Loucy (cell line): Measurements from ENCODE around the gene ARID2.

Experiments
- H2AFZ ChIP-seq: fragments of 200-600 bp; sonication (generic); 2 replicates; pipeline ENCODE4 v1.6.0; 2016; ENCODE audit warnings: antibody characterized with exemption, mild to moderate bottlenecking, low read length, moderate library complexity
- H3F3A ChIP-seq: fragments of 200-600 bp; 2 replicates; pipeline ENCODE4 v1.6.0; 2016; ENCODE audit warnings: antibody characterized with exemption, low read depth, mild to moderate bottlenecking
- H3K27me3 ChIP-seq: fragments of 200-600 bp; sonication (generic); 2 replicates; pipeline ENCODE4 v1.6.1; 2014; ENCODE audit warnings: low read length, mild to moderate bottlenecking; ENCODE audit not compliant: insufficient read depth, poor library complexity, severe bottlenecking
- H3K36me3 ChIP-seq: fragments of 200-600 bp; sonication (generic); 2 replicates; pipeline ENCODE4 v1.6.1; 2016; ENCODE audit warnings: low read length; ENCODE audit not compliant: insufficient read depth
- H3K4me1 ChIP-seq: fragments of 200-600 bp; sonication (generic); 2 replicates; pipeline ENCODE4 v1.5.1; 2014; ENCODE audit warnings: low read length, mild to moderate bottlenecking; ENCODE audit not compliant: insufficient read depth, poor library complexity, severe bottlenecking
- H3K4me2 ChIP-seq: fragments of 200-600 bp; sonication (generic); 2 replicates; pipeline ENCODE4 v1.6.0; 2014; ENCODE audit warnings: antibody characterized with exemption, low read length, low read depth, mild to moderate bottlenecking; ENCODE audit not compliant: poor library complexity, severe bottlenecking
- H3K4me3 ChIP-seq: fragments of 200-600 bp; sonication (generic); 2 replicates; pipeline ENCODE4 v1.5.1; 2014; ENCODE audit warnings: low read length, mild to moderate bottlenecking, mixed read lengths; ENCODE audit not compliant: poor library complexity, severe bottlenecking
- H3K79me2 ChIP-seq: fragments of 200-600 bp; sonication (generic); 2 replicates; pipeline ENCODE4 v1.6.1; 2014; ENCODE audit warnings: low read length; ENCODE audit not compliant: insufficient read depth
- H3K9ac ChIP-seq: fragments of 200-600 bp; sonication (generic); 2 replicates; pipeline ENCODE4 v1.6.0; 2014; ENCODE audit warnings: mild to moderate bottlenecking, low read depth, low read length, moderate library complexity; ENCODE audit not compliant: poor library complexity, severe bottlenecking
- H3K9me2 ChIP-seq: fragments of 200-600 bp; sonication (generic); replicated peaks from 2 replicates; pipeline ENCODE4 v1.6.1; 2016; ENCODE audit warnings: low read depth, low read length, mixed read lengths
- H3K9me3 ChIP-seq: fragments of 200-600 bp; sonication (generic); 2 replicates; pipeline ENCODE4 v1.6.1; 2014; ENCODE audit warnings: mild to moderate bottlenecking, antibody characterized with exemption, low read length, low read depth; ENCODE audit not compliant: insufficient read depth
- H4K20me1 ChIP-seq: fragments of 200-600 bp; sonication (generic); 2 replicates; pipeline ENCODE4 v1.6.0; 2014; ENCODE audit warnings: antibody characterized with exemption, low read length, mild to moderate bottlenecking; ENCODE audit not compliant: insufficient read depth, poor library complexity, severe bottlenecking
- CTCF ChIP-seq: fragments of 200-600 bp; sonication (generic); conservative IDR thresholded peaks from 2 replicates; pipeline ENCODE4 v1.5.1; 2014; ENCODE audit warnings: mild to moderate bottlenecking, antibody characterized with exemption, low read length
- EZH2phosphoT487 ChIP-seq: fragments of 200-600 bp; IDR thresholded peaks from 2 replicates; pipeline ENCODE4 v1.6.1; 2018; ENCODE audit warnings: antibody characterized with exemption, mild to moderate bottlenecking, moderate library complexity, borderline replicate concordance

The ARID2 gene

GRCh38 chr12:45781080-45781479, 51.6 kb downstream of the ARID2 start:
- H4K20me1 ChIP-seq, result peaks cover 30% of the 10 kb centered on the region
- H3K9ac ChIP-seq, result no peak overlapping the region
- H3K9me3 ChIP-seq, result no peaks in the 10 kb centered on the region
- no peaks in the 10 kb centered on the region for H3K36me3 ChIP-seq
- no peaks in the 10 kb centered on the region for H3K27me3 ChIP-seq
- no peaks in the 10 kb centered on the region for H3K4me1 ChIP-seq
- no peaks in the 10 kb centered on the region for H3F3A ChIP-seq
- H3K4me2 ChIP-seq, result no peak overlapping the region
- no peak overlapping the region for H2AFZ ChIP-seq
- TF ChIP-seq CTCF, result no peak
- no peak for TF ChIP-seq EZH2phosphoT487
- no peak overlapping the region for H3K4me3 ChIP-seq
- peaks cover 76% of the 10 kb centered on the region for H3K79me2 ChIP-seq
- no peaks in the 10 kb centered on the region for H3K9me2 ChIP-seq

DNA sequence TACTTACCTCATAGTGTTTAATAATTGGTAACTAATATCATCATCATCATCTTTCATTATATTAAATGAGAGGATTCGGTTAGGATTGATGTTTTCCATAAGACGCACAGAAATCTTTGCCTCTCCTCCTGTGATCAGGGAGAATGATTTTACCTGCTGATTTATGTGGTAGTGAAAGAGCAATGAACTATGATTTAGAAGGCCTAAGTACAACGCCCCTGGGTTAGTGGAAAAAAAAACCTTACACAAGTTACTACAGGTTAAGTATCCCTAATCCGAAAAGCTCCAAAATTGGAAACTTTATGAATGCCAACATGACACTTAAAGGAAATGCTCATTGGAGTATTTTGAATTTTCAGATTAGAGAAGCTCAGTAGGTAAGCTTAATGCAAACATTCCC, 55.8 kb downstream of the ARID2 start:
- H3K27me3 ChIP-seq, result no peaks in the 10 kb centered on the region
- H3K9ac ChIP-seq, result no peak overlapping the region
- peaks cover 10% of the 10 kb centered on the region for H3K4me1 ChIP-seq
- H2AFZ ChIP-seq, result no peak overlapping the region
- H3F3A ChIP-seq, result no peaks in the 10 kb centered on the region
- H3K36me3 ChIP-seq, result no peaks in the 10 kb centered on the region
- H3K79me2 ChIP-seq, result peaks cover 83% of the 10 kb centered on the region
- H3K4me3 ChIP-seq, result no peak overlapping the region
- peaks cover 51% of the 10 kb centered on the region for H4K20me1 ChIP-seq
- H3K4me2 ChIP-seq, result no peak overlapping the region
- TF ChIP-seq CTCF (no peak), EZH2phosphoT487 (no peak)
- H3K9me2 ChIP-seq, result no peaks in the 10 kb centered on the region
- H3K9me3 ChIP-seq, result no peaks in the 10 kb centered on the region

DNA sequence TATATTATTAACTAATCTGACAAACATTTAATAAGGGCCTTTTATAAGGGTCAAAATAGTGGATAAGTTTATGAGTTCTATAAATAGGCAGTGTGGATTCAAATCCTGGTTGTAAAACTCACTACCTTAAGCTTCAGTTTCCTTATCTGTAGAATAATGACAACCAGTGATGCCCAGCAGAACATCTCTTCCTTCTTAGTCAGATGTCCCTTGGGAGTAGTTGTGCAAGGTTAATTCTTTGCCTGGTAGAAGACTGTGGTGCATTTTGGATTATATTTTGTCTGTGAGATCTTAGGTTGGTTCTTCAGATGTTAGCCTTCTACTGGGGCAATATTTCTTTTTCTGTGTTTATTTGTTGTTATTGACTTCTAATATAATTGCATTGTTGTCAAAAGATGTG, 59.5 kb downstream of the ARID2 start:
- no peak overlapping the region for H3K4me2 ChIP-seq
- no peaks in the 10 kb centered on the region for H3K27me3 ChIP-seq
- H3K79me2 ChIP-seq, result peaks cover 84% of the 10 kb centered on the region
- no peaks in the 10 kb centered on the region for H3K9me3 ChIP-seq
- no peak overlapping the region for H3K9ac ChIP-seq
- H3K4me1 ChIP-seq, result peaks cover 10% of the 10 kb centered on the region
- H3K4me3 ChIP-seq, result no peak overlapping the region
- peaks cover 3% of the 10 kb centered on the region; the same call in 1 of the 2 replicates for H3K36me3 ChIP-seq
- H3K9me2 ChIP-seq, result no peaks in the 10 kb centered on the region
- no peak overlapping the region for H2AFZ ChIP-seq
- no peaks in the 10 kb centered on the region for H3F3A ChIP-seq
- TF ChIP-seq EZH2phosphoT487 (no peak), CTCF (no peak)
- H4K20me1 ChIP-seq, result peaks cover 68% of the 10 kb centered on the region
